H1 (cell line): ENCODE results near the gene B4GAT1. TPM values are rescaled to one million over a fixed set of nuclear protein-coding genes. Genes with fewer than 3 reads are reported as not detected.

ENCODE experiments used
- CTCF ChIA-PET: fragments of 300-600 bp; sonication (Branson Sonifier 250); formaldehyde crosslinking; loops from one replicate; lab custom pipeline; 2021; ENCODE audit not compliant: partially characterized antibody; lab: Charles Lee
- POLR2A ChIA-PET: fragments of 300-600 bp; sonication (Branson Sonifier 250); formaldehyde crosslinking; loops from one replicate; lab custom pipeline; 2021; ENCODE audit warnings: inconsistent platforms; ENCODE audit not compliant: partially characterized antibody; lab: Charles Lee
- DNase-seq, 2 experiments: peaks; one replicate each; pipeline versions ENCODE4 v3.0.0 to v3.0.0-alpha.2; 2010 to 2022; ENCODE audit warnings: low spot score in 2 of 2, low read depth in 1 of 2, mixed read lengths in 1 of 2
- FAIRE-seq: peaks from 2 replicates; lab custom pipeline; 2011; peaks lifted over from hg19 to GRCh38; lab: Jason Lieb, UNC
- H2AFZ ChIP-seq: 2 replicates; pipeline ENCODE4 v1.8.1; 2012; ENCODE audit warnings: low read length, inconsistent platforms
- H2AK5ac ChIP-seq: 2 replicates; pipeline ENCODE4 v1.6.1; 2013; ENCODE audit warnings: low read depth, low read length
- H2BK120ac ChIP-seq: replicated peaks from 2 replicates; pipeline ENCODE3; 2013; ENCODE audit warnings: low read depth, low read length, inconsistent platforms
- H2BK12ac ChIP-seq: 2 replicates; pipeline ENCODE4 v1.6.1; 2013; ENCODE audit warnings: low read depth, low read length
- H2BK15ac ChIP-seq: 2 replicates; pipeline ENCODE4 v1.6.1; 2013; ENCODE audit warnings: low read length
- H2BK20ac ChIP-seq: 2 replicates; pipeline ENCODE4 v1.6.1; 2013; ENCODE audit warnings: low read length
- H2BK5ac ChIP-seq: 2 replicates; pipeline ENCODE4 v1.6.1; 2013; ENCODE audit warnings: low read depth, low read length
- H3K14ac ChIP-seq: 2 replicates; pipeline ENCODE4 v1.6.1; 2013; ENCODE audit warnings: inconsistent platforms; ENCODE audit not compliant: insufficient read length
- H3K18ac ChIP-seq: 2 replicates; pipeline ENCODE4 v1.6.1; 2013; ENCODE audit warnings: low read length; ENCODE audit errors: extremely low read depth
- H3K23ac ChIP-seq: 2 replicates; pipeline ENCODE4 v1.6.1; 2013; ENCODE audit warnings: inconsistent platforms; ENCODE audit not compliant: insufficient read length
- H3K23me2 ChIP-seq: 2 replicates; pipeline ENCODE4 v1.6.1; 2013; ENCODE audit warnings: low read depth, low read length
- H3K27ac ChIP-seq: 2 replicates; pipeline ENCODE4 v1.6.1; 2011; ENCODE audit warnings: low read depth, low read length, inconsistent platforms
- H3K27me3 ChIP-seq, 4 experiments: replicated peaks in 1 of 4; 1 replicate in 1 of 4; 2 replicates in 3 of 4; pipeline versions ENCODE4 v1.6.1 to v1.8.1; 2011 to 2013; ENCODE audit warnings: low read length in 3 of 4, mild to moderate bottlenecking in 3 of 4, inconsistent platforms in 2 of 4, mixed read lengths in 2 of 4, moderate library complexity in 1 of 4; ENCODE audit not compliant: control insufficient read depth in 3 of 4, insufficient read depth in 3 of 4; ENCODE audit errors: extremely low read depth in 1 of 4
- H3K36me3 ChIP-seq, 4 experiments: 2 replicates each; pipeline versions ENCODE4 v1.6.1 to v1.8.1; 2011 to 2013; ENCODE audit warnings: mild to moderate bottlenecking in 4 of 4, low read length in 3 of 4, moderate library complexity in 2 of 4, control low read depth in 1 of 4, inconsistent platforms in 1 of 4; ENCODE audit not compliant: insufficient read depth in 4 of 4, control insufficient read depth in 2 of 4
- H3K4ac ChIP-seq: replicated peaks from 2 replicates; pipeline ENCODE3; 2013; ENCODE audit warnings: low read length, low read depth, mixed read lengths, inconsistent platforms; ENCODE audit not compliant: insufficient read length
- H3K4me1 ChIP-seq, 4 experiments: replicated peaks in 1 of 4; 1 replicate in 1 of 4; 2 replicates in 3 of 4; pipeline versions ENCODE4 v1.6.1 to v1.8.1; 2011 to 2013; ENCODE audit warnings: low read length in 3 of 4, inconsistent platforms in 2 of 4, mixed read lengths in 1 of 4; ENCODE audit not compliant: insufficient read depth in 4 of 4, control insufficient read depth in 3 of 4
- H3K4me2 ChIP-seq, 2 experiments: 2 replicates each; pipeline versions ENCODE4 v1.6.1 to v1.8.1; 2011 to 2013; ENCODE audit warnings: low read depth in 2 of 2, low read length in 2 of 2, control low read depth in 1 of 2, inconsistent platforms in 1 of 2, mild to moderate bottlenecking in 1 of 2; ENCODE audit not compliant: insufficient read depth in 1 of 2
- H3K4me3 ChIP-seq, 4 experiments: fragments of 200-600, 300-600 bp in 1 of 4; sonication (generic), shearing (Covaris generic), sonication (Bioruptor Twin) in 1 of 4; 2 replicates each; pipeline versions ENCODE4 v1.5.1 to v1.8.1; 2011 to 2016; ENCODE audit warnings: low read length in 4 of 4, low read depth in 3 of 4, control low read depth in 2 of 4, inconsistent platforms in 2 of 4, mild to moderate bottlenecking in 2 of 4, mixed read lengths in 1 of 4, moderate library complexity in 1 of 4; ENCODE audit not compliant: insufficient read depth in 2 of 4; ENCODE audit errors: extremely low read depth in 1 of 4
- H3K56ac ChIP-seq: replicated peaks from 2 replicates; pipeline ENCODE3; 2013; ENCODE audit warnings: low read depth, mild to moderate bottlenecking, mixed read lengths, low read length, inconsistent platforms; ENCODE audit not compliant: insufficient read length
- H3K79me1 ChIP-seq: 2 replicates; pipeline ENCODE4 v1.6.1; 2013; ENCODE audit warnings: low read depth, low read length, control low read depth
- H3K79me2 ChIP-seq, 2 experiments: 2 replicates each; pipeline versions ENCODE4 v1.6.1 to v1.8.1; 2012 to 2013; ENCODE audit warnings: low read length in 2 of 2, mild to moderate bottlenecking in 2 of 2, inconsistent platforms in 1 of 2; ENCODE audit not compliant: insufficient read depth in 2 of 2, control insufficient read depth in 1 of 2
- H3K9ac ChIP-seq, 4 experiments: replicated peaks in 1 of 4; 1 replicate in 1 of 4; 2 replicates in 3 of 4; pipeline versions ENCODE4 v1.6.1 to v1.8.1; 2011 to 2013; ENCODE audit warnings: low read depth in 3 of 4, low read length in 3 of 4, control low read depth in 2 of 4, mild to moderate bottlenecking in 2 of 4, moderate library complexity in 2 of 4, inconsistent platforms in 1 of 4; ENCODE audit errors: extremely low read depth in 1 of 4
- H3K9me3 ChIP-seq, 2 experiments: 2 replicates each; pipeline versions ENCODE4 v1.6.1 to v1.8.1; 2012 to 2013; ENCODE audit warnings: mild to moderate bottlenecking in 2 of 2, moderate library complexity in 2 of 2, control low read depth in 1 of 2, inconsistent platforms in 1 of 2, low read depth in 1 of 2, low read length in 1 of 2, mixed read lengths in 1 of 2; ENCODE audit not compliant: insufficient read depth in 2 of 2
- H4K20me1 ChIP-seq, 2 experiments: replicated peaks in 1 of 2; 2 replicates each; pipeline versions ENCODE3 to v1.8.1; 2011 to 2013; ENCODE audit warnings: inconsistent platforms in 2 of 2, low read length in 2 of 2, mild to moderate bottlenecking in 1 of 2; ENCODE audit not compliant: insufficient read depth in 2 of 2, control insufficient read depth in 1 of 2
- H4K5ac ChIP-seq: 2 replicates; pipeline ENCODE4 v1.6.1; 2013; ENCODE audit warnings: low read length, low read depth, mixed read lengths, inconsistent platforms; ENCODE audit not compliant: insufficient read length
- H4K8ac ChIP-seq: 2 replicates; pipeline ENCODE4 v1.8.0; 2013; ENCODE audit warnings: mild to moderate bottlenecking, moderate library complexity, low read length, inconsistent platforms; ENCODE audit not compliant: insufficient read depth; ENCODE audit errors: extremely low read depth
- H4K91ac ChIP-seq: replicated peaks from 2 replicates; pipeline ENCODE3; 2013; ENCODE audit warnings: low read length, mixed read lengths, inconsistent platforms; ENCODE audit not compliant: insufficient read length
- E2F6 ChIP-seq: IDR thresholded peaks from 2 replicates; pipeline ENCODE4 v1.6.1; 2012; ENCODE audit warnings: inconsistent platforms
- POLR2A ChIP-seq, 2 experiments: IDR thresholded peaks; 1 replicate in 1 of 2; 2 replicates in 1 of 2; pipeline ENCODE4 v1.6.1; 2011; ENCODE audit warnings: low read depth in 2 of 2, low read length in 2 of 2, mild to moderate bottlenecking in 2 of 2; ENCODE audit errors: control extremely low read depth in 1 of 2
- POLR2AphosphoS5 ChIP-seq: IDR thresholded peaks from 2 replicates; pipeline ENCODE4 v1.6.1; 2011; ENCODE audit warnings: low read depth, low read length
- SAP30 ChIP-seq: fragments of 300-600 bp; sonication (generic); IDR thresholded peaks from 2 replicates; pipeline ENCODE4 v1.7.1; 2012; ENCODE audit warnings: low read length, moderate library complexity, mild to moderate bottlenecking, inconsistent platforms; ENCODE audit not compliant: insufficient read depth, insufficient replicate concordance
- SP1 ChIP-seq: IDR thresholded peaks from 2 replicates; pipeline ENCODE4 v1.6.1; 2011; ENCODE audit warnings: low read depth, low read length
- YY1 ChIP-seq: IDR thresholded peaks from 2 replicates; pipeline ENCODE4 v1.6.1; 2011; ENCODE audit warnings: low read depth, mild to moderate bottlenecking, low read length
- WGBS, 2 experiments: shearing (Covaris generic) in 1 of 2; methylation state at CpG; one replicate each; pipeline versions ENCODE4 v1.1.6 to v1.1.7; 2013 to 2015; ENCODE audit warnings: low lambda C conversion rate in 2 of 2, mixed read lengths in 2 of 2, inconsistent platforms in 1 of 2, low coverage in 1 of 2, missing lambda C conversion rate in 1 of 2; ENCODE audit not compliant: insufficient replicate concordance in 2 of 2, insufficient coverage in 1 of 2, insufficient read length in 1 of 2; ENCODE audit errors: extremely low coverage in 1 of 2, missing lambda C conversion rate in 1 of 2; 5-methylcytosine and 5-hydroxymethylcytosine counted together
- polyA plus RNA-seq, 7 experiments: library from polyadenylated mRNA; depleted of rRNA in 3 of 7; stranded (reverse) in 5 of 7; unstranded in 2 of 7; fragments of >200 nt in 5 of 7; fragments of 200-250 nt in 2 of 7; gene quantifications; 1 replicate in 5 of 7; 2 replicates in 1 of 7; 4 replicates in 1 of 7; pipeline versions ENCODE4 v1.2.1 to v1.2.3, GENCODE V29; 2011 to 2013; ENCODE audit warnings: missing spikeins in 2 of 7, mixed read lengths in 2 of 7
- total RNA-seq: library from RNA; stranded (reverse); fragmentation: NEBNext Ultra II Directional; extraction: Animal tissue kit (Norgen Biotek cat#: 25700); gene quantifications from 2 replicates; pipeline ENCODE4 v1.2.1, GENCODE V29; 2021

Gene B4GAT1
- total and polyA plus RNA-seq, 2 of the 8 experiments (the other 6 are each of a cell fraction or from before 2014, with no cell fraction given) = 22.2 to 27.8 TPM

GRCh38 chr11:66359662-66360087, 12.2 kb upstream of the B4GAT1 start:
- Histone ChIP-seq H4K5ac (no peak overlapping the region), H3K23me2 (no peaks in the 10 kb centered on the region), H2BK5ac (no peak overlapping the region), H3K56ac (no peak overlapping the region), H4K91ac (no peak overlapping the region), H2BK120ac (no peak overlapping the region), H4K8ac (no peak overlapping the region), H3K23ac (no peak overlapping the region), H3K4me1 (peaks cover 0 to 3% (median 0%) of the 10 kb centered on the region in 4 experiments; a peak in 1 of 7 replicates), H3K4me3 (no peak overlapping the region), H3K4me2 (0 out of 4 replicates have a peak overlapping the region, but pooled peaks of 1 of the 2 experiments have one; percentile 10), H3K27me3 (no peaks in the 10 kb centered on the region), H3K14ac (no peak overlapping the region), H4K20me1 (peaks cover 0 to 11% of the 10 kb centered on the region in 2 experiments), H3K9me3 (no peaks in the 10 kb centered on the region), H3K79me2 (no peaks in the 10 kb centered on the region), H3K18ac (no peak overlapping the region), H3K36me3 (peaks cover 4 to 20% (median 15%) of the 10 kb centered on the region in 4 experiments; a peak in 7 of 8 replicates), H2BK12ac (no peak overlapping the region), H3K27ac (no peak overlapping the region), H2BK20ac (no peak overlapping the region), H2BK15ac (no peak overlapping the region), H2AK5ac (no peak overlapping the region), H3K79me1 (no peaks in the 10 kb centered on the region), H3K4ac (no peak overlapping the region), H2AFZ (no peak overlapping the region), H3K9ac (no peak overlapping the region)
- DNase-seq (no peak), FAIRE-seq (no peak)
- 85% methylated on average over 3 of the region's 3 CpGs; no CpG with 5 or more reads in 1 of the 2 experiments for WGBS, 2 experiments
- ChIA-PET CTCF (interaction anchor here (3.0 kb wide), 1 partner anchor 48 kb away, joined by 14 read pairs; no protein-coding TSS in a partner anchor), POLR2A (interaction anchor here (0.6 to 28.7 kb wide), 8 partner anchors 8 to 91 kb away, joined by 3 to 487 read pairs (median 8); partner anchors contain the start of genes B4GAT1, BRMS1, RAB1B and RIN1)
- TF ChIP-seq SAP30 = no peak
- peak; percentile 72 for TF ChIP-seq SP1
- TF ChIP-seq E2F6 = no peak
- peak in 1 of 2 experiments; percentile 72; a peak in 1 of 3 replicates for TF ChIP-seq POLR2A (IDR thresholded peaks at IDR 0.05; ENCODE audit: control extremely low read depth in 1 of 2, low read depth in 2 of 2, low read length in 2 of 2)
- peak; percentile 84 for TF ChIP-seq POLR2AphosphoS5
- TF ChIP-seq YY1 = 0 out of 2 replicates have a peak, but pooled peaks have one; percentile 17
